Measurements from ENCODE around the gene EPHA2. TPM values are rescaled to one million over a fixed set of nuclear protein-coding genes. Genes with fewer than 3 reads are reported as not detected.

The EPHA2 gene
- total and polyA plus RNA-seq, 7 experiments from 2014 or later: 0.30 to 0.61 (median 0.59) TPM; not detected in 4

DNA sequence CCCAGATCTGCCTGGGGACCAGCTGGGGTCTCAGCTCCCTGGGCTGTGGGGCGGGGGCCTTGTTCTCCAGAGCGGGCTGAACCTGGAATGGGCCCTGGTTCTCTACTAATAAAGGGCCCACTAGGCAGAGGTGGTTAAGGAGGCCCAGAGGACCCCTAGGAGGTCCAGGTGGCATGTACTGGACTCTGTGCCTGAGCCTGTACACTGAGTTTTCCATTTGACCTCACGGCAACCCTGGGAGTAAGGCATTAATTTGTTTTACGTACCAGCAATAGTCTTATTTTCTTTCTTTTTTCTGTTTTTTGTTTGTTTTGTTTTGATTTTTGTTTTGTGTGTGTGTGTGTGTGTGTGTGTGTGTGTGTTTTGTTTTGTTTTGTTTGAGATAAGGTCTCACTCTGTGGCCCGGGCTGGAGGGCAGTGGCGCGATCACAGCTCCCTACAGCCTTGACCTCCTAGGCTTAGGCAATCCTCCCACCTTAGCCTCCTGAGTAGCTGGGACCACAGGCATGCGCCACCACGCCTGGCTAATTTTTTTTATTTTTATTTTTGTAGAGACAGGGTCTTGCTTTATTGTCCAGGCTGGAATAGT, 62.9 kb downstream of the EPHA2 start:
- ChIA-PET POLR2A (no interaction called here), CTCF (no interaction called here)
- Mint-ChIP-seq H3K4me3 (no peak overlapping the region), H3K4me1 (peaks cover 0 to 8% (median 0%) of the 10 kb centered on the region in 7 donors), H3K27ac (no peak overlapping the region), H3K27me3 (peaks cover 0 to 11% (median 6%) of the 10 kb centered on the region in 5 donors), H3K36me3 (no peaks in the 10 kb centered on the region), H3K9me3 (no peaks in the 10 kb centered on the region)
- Histone ChIP-seq H3K27me3 (ENCODE audit: control insufficient read depth in 2 of 2, insufficient read depth in 2 of 2, low read length in 2 of 2) (no peaks in the 10 kb centered on the region), H3K4me1 (ENCODE audit: control insufficient read depth in 2 of 2, insufficient read depth in 2 of 2, low read length in 2 of 2) (no peaks in the 10 kb centered on the region), H3K9me3 (ENCODE audit: control insufficient read depth in 2 of 3, low read length in 3 of 3) (no peaks in the 10 kb centered on the region), H3K27ac (ENCODE audit: low read depth, low read length) (no peak overlapping the region), H3K4me3 (ENCODE audit: low read length) (no peak overlapping the region), H3K36me3 (ENCODE audit: control insufficient read depth in 2 of 3, insufficient read depth in 3 of 3, low read length in 3 of 3) (no peaks in the 10 kb centered on the region)
- DNase-seq (no peak), ATAC-seq (no peak)
- intact Hi-C loops (cut with micrococcal nuclease): no loop called here

DNA sequence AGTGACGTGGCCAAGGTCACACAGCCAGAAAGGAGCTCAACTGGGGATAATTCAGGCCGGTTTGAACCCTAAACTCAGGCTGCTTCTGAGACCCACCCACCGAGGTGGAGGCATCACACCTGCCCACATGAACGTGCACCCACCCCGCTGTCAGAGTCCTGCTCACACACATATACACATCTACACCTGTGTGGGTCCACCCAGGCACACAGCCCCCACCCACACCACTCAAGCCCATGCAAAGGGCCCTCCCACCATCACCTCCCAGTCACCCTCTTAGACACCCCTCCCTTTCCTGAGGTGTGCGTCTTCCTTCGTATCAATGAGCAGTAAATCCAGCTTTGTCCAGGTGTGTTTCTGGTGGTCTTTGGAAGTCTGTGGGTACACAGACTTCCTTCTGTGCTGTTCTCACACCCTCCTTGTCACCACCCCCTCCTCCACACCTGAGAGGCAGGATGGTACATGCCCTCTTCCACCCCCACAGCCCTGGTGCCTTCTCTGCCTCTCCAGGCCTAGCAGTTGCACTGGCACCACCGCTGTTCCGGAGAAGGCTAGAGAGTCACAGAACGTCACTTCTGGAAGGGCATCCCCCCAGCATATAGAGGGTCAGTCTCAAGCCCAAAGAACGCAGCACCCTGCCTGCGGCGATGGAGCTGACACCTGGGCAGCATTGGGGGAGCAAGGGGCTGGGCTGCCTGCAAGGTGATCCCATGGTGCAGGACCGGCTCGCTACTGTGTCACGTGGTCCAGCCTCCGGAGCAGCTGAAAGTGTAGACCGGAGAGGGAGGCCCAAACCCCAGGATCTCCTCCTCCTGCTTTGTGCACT, 63.6 kb downstream of the EPHA2 start:
- Mint-ChIP-seq H3K27ac (no peak overlapping the region), H3K4me1 (peaks cover 0 to 8% (median 0%) of the 10 kb centered on the region in 7 donors), H3K27me3 (peaks cover 0 to 11% (median 6%) of the 10 kb centered on the region in 5 donors), H3K9me3 (no peaks in the 10 kb centered on the region), H3K4me3 (no peak overlapping the region), H3K36me3 (no peaks in the 10 kb centered on the region)
- Histone ChIP-seq H3K27ac (ENCODE audit: low read depth, low read length) (no peak overlapping the region), H3K4me1 (ENCODE audit: control insufficient read depth in 2 of 2, insufficient read depth in 2 of 2, low read length in 2 of 2) (no peaks in the 10 kb centered on the region), H3K27me3 (ENCODE audit: control insufficient read depth in 2 of 2, insufficient read depth in 2 of 2, low read length in 2 of 2) (no peaks in the 10 kb centered on the region), H3K36me3 (ENCODE audit: control insufficient read depth in 2 of 3, insufficient read depth in 3 of 3, low read length in 3 of 3) (no peaks in the 10 kb centered on the region), H3K9me3 (ENCODE audit: control insufficient read depth in 2 of 3, low read length in 3 of 3) (no peaks in the 10 kb centered on the region), H3K4me3 (ENCODE audit: low read length) (no peak overlapping the region)
- POLR2A ChIA-PET: no interaction called here
- DNase-seq (no peak), ATAC-seq (no peak)
- intact Hi-C loops (cut with micrococcal nuclease): no loop called here
- CTCF ChIA-PET: no interaction called here

- no peak overlapping the region for H3K4me3 Mint-ChIP-seq
- no peak overlapping the region for H3K27ac ChIP-seq (ENCODE audit: low read depth, low read length)
- CTCF ChIA-PET: no interaction called here
- H3K27me3 Mint-ChIP-seq: peaks cover 0 to 5% (median 2%) of the 10 kb centered on the region in 5 donors
- no peaks in the 10 kb centered on the region for H3K9me3 Mint-ChIP-seq
- H3K4me1 ChIP-seq (ENCODE audit: control insufficient read depth in 2 of 2, insufficient read depth in 2 of 2, low read length in 2 of 2): no peaks in the 10 kb centered on the region
- ATAC-seq (no peak), DNase-seq (no peak)
- H3K9me3 ChIP-seq (ENCODE audit: control insufficient read depth in 2 of 3, low read length in 3 of 3): no peaks in the 10 kb centered on the region
- peaks cover 0 to 8% (median 0%) of the 10 kb centered on the region in 7 donors for H3K4me1 Mint-ChIP-seq
- no peaks in the 10 kb centered on the region for H3K36me3 Mint-ChIP-seq
- H3K27ac Mint-ChIP-seq: no peak overlapping the region
- POLR2A ChIA-PET: no interaction called here
- intact Hi-C loops (cut with micrococcal nuclease): no loop called here
- H3K27me3 ChIP-seq (ENCODE audit: control insufficient read depth in 2 of 2, insufficient read depth in 2 of 2, low read length in 2 of 2): no peaks in the 10 kb centered on the region
- no peak overlapping the region for H3K4me3 ChIP-seq (ENCODE audit: low read length)
- no peaks in the 10 kb centered on the region for H3K36me3 ChIP-seq (ENCODE audit: control insufficient read depth in 2 of 3, insufficient read depth in 3 of 3, low read length in 3 of 3)
These were observed 64.6 kb downstream of the EPHA2 start for GRCh38 chr1:16091296-16091695.

GRCh38 chr1:16090076-16090826, 65.6 kb downstream of the EPHA2 start:
- H3K36me3 Mint-ChIP-seq: no peaks in the 10 kb centered on the region
- POLR2A ChIA-PET: no interaction called here
- H3K27me3 Mint-ChIP-seq: no peaks in the 10 kb centered on the region
- no peak overlapping the region for H3K27ac Mint-ChIP-seq
- Histone ChIP-seq H3K9me3 (ENCODE audit: control insufficient read depth in 2 of 3, low read length in 3 of 3) (no peaks in the 10 kb centered on the region), H3K27ac (ENCODE audit: low read depth, low read length) (no peak overlapping the region), H3K4me1 (ENCODE audit: control insufficient read depth in 2 of 2, insufficient read depth in 2 of 2, low read length in 2 of 2) (no peaks in the 10 kb centered on the region), H3K36me3 (ENCODE audit: control insufficient read depth in 2 of 3, insufficient read depth in 3 of 3, low read length in 3 of 3) (no peaks in the 10 kb centered on the region), H3K4me3 (ENCODE audit: low read length) (no peak overlapping the region), H3K27me3 (ENCODE audit: control insufficient read depth in 2 of 2, insufficient read depth in 2 of 2, low read length in 2 of 2) (no peaks in the 10 kb centered on the region)
- no peak overlapping the region for H3K4me3 Mint-ChIP-seq
- intact Hi-C loops (cut with micrococcal nuclease): no loop called here
- no peak for DNase-seq
- ATAC-seq: peak; percentile 27
- peaks cover 0 to 8% (median 0%) of the 10 kb centered on the region in 7 donors for H3K4me1 Mint-ChIP-seq
- H3K9me3 Mint-ChIP-seq: no peaks in the 10 kb centered on the region
- CTCF ChIA-PET: interaction anchor here (1.4 kb wide), 1 partner anchor 11 kb away, joined by 3 read pairs; no protein-coding TSS in a partner anchor

GRCh38 chr1:16088996-16089395, 66.9 kb downstream of the EPHA2 start:
- H3K9me3 Mint-ChIP-seq: no peaks in the 10 kb centered on the region
- Histone ChIP-seq H3K27ac (ENCODE audit: low read depth, low read length) (no peak overlapping the region), H3K9me3 (ENCODE audit: control insufficient read depth in 2 of 3, low read length in 3 of 3) (no peaks in the 10 kb centered on the region), H3K27me3 (ENCODE audit: control insufficient read depth in 2 of 2, insufficient read depth in 2 of 2, low read length in 2 of 2) (no peaks in the 10 kb centered on the region), H3K4me1 (ENCODE audit: control insufficient read depth in 2 of 2, insufficient read depth in 2 of 2, low read length in 2 of 2) (no peaks in the 10 kb centered on the region), H3K4me3 (ENCODE audit: low read length) (no peak overlapping the region), H3K36me3 (ENCODE audit: control insufficient read depth in 2 of 3, insufficient read depth in 3 of 3, low read length in 3 of 3) (no peaks in the 10 kb centered on the region)
- H3K27me3 Mint-ChIP-seq: no peaks in the 10 kb centered on the region
- H3K36me3 Mint-ChIP-seq: no peaks in the 10 kb centered on the region
- no peak overlapping the region for H3K4me3 Mint-ChIP-seq
- CTCF ChIA-PET: interaction anchor here (1.4 kb wide), 1 partner anchor 10 kb away, joined by 3 read pairs; no protein-coding TSS in a partner anchor
- DNase-seq (no peak), ATAC-seq (no peak)
- no peak overlapping the region for H3K27ac Mint-ChIP-seq
- H3K4me1 Mint-ChIP-seq: peaks cover 0 to 9% (median 0%) of the 10 kb centered on the region in 7 donors
- POLR2A ChIA-PET: no interaction called here
- intact Hi-C loops (cut with micrococcal nuclease): no loop called here

DNA sequence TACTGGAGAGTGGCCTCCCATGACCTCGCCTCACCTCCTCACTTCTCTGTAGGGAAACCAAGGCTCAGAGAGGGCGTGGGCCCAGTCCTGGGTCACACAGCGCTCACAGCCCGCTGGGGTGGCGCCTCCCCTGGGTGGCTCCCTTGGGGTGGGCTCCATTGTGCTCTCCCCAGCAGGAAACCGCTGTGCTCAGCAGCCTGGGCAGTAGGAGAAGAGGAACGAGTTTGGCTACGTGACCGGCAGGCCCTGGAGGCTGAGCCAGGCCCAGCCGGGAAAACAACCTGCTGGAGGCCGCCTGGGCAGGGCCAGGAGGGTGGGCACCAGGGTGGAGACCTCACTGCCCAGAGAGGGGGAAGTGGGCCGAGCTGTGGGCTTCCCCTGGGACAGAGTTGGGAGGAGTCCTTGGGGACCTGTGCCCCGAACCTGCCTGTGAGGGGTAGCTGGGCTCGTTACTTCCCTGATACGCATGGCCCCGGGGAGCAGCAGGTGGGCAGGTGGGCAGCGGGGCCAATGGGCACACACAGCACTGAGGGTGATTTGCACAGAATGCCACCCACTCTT, 67.4 kb downstream of the EPHA2 start:
- ChIA-PET CTCF (no interaction called here), POLR2A (no interaction called here)
- no peaks in the 10 kb centered on the region for H3K9me3 ChIP-seq (ENCODE audit: control insufficient read depth in 2 of 3, low read length in 3 of 3)
- H3K36me3 ChIP-seq (ENCODE audit: control insufficient read depth in 2 of 3, insufficient read depth in 3 of 3, low read length in 3 of 3): no peaks in the 10 kb centered on the region
- Mint-ChIP-seq H3K27me3 (no peaks in the 10 kb centered on the region), H3K36me3 (no peaks in the 10 kb centered on the region), H3K27ac (no peak overlapping the region), H3K4me3 (no peak overlapping the region), H3K9me3 (no peaks in the 10 kb centered on the region), H3K4me1 (peaks cover 0 to 8% (median 0%) of the 10 kb centered on the region in 7 donors)
- H3K4me1 ChIP-seq (ENCODE audit: control insufficient read depth in 2 of 2, insufficient read depth in 2 of 2, low read length in 2 of 2): no peaks in the 10 kb centered on the region
- no peaks in the 10 kb centered on the region for H3K27me3 ChIP-seq (ENCODE audit: control insufficient read depth in 2 of 2, insufficient read depth in 2 of 2, low read length in 2 of 2)
- ATAC-seq (no peak), DNase-seq (no peak)
- H3K4me3 ChIP-seq (ENCODE audit: low read length): no peak overlapping the region
- H3K27ac ChIP-seq (ENCODE audit: low read depth, low read length): no peak overlapping the region
- intact Hi-C loops (cut with micrococcal nuclease): no loop called here
